AG04449 (cell line): ENCODE data around the gene EPYC.

Experiments used
- CTCF ChIA-PET: fragments of 350-600 bp; formaldehyde crosslinking; extraction: SDS; loops from one replicate; lab custom pipeline; 2021; ENCODE audit warnings: antibody characterized with exemption; lab: Yijun Ruan, JAX
- POLR2A ChIA-PET: fragments of 400-600, 350-600 bp; formaldehyde crosslinking; extraction: SDS; loops from one replicate; lab custom pipeline; 2020; ENCODE audit warnings: antibody characterized with exemption, inconsistent platforms; lab: Yijun Ruan, JAX
- DNase-seq: peaks from one replicate; pipeline ENCODE4 v3.0.0-alpha.2; 2010; ENCODE audit warnings: low read depth, low spot score
- H3K4me3 ChIP-seq: 2 replicates; pipeline ENCODE4 v1.5.1; 2011; ENCODE audit warnings: low read depth, mild to moderate bottlenecking, control low read depth, low read length
- TF ChIP-seq, protein P1 (sequence below): IDR thresholded peaks from one replicate; pipeline ENCODE4 v1.5.1; 2011; ENCODE audit warnings: mild to moderate bottlenecking, moderate library complexity, low read length, control low read depth, inconsistent platforms; ENCODE audit not compliant: insufficient read depth; ENCODE audit errors: missing control alignments

The EPYC gene

DNA sequence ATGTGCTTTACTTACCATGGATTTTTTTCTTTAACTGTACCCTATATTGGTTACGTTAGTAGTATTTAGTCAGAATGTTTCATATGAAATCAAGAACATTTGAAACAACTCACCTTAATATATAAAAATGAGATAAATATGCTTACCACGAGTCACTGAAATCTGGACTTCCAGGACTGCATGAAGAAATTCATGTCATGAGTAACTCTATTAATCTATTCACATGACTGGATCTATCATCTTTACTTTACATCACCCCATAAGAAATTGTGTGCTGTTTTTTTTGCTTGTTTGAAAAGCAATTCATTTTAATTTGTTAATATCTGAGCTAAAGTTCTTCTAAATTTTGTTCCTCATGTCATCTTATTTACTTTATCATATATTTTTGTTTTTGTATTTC is 5.2 kb downstream of the EPYC start:
- TF ChIP-seq, protein P1, sequence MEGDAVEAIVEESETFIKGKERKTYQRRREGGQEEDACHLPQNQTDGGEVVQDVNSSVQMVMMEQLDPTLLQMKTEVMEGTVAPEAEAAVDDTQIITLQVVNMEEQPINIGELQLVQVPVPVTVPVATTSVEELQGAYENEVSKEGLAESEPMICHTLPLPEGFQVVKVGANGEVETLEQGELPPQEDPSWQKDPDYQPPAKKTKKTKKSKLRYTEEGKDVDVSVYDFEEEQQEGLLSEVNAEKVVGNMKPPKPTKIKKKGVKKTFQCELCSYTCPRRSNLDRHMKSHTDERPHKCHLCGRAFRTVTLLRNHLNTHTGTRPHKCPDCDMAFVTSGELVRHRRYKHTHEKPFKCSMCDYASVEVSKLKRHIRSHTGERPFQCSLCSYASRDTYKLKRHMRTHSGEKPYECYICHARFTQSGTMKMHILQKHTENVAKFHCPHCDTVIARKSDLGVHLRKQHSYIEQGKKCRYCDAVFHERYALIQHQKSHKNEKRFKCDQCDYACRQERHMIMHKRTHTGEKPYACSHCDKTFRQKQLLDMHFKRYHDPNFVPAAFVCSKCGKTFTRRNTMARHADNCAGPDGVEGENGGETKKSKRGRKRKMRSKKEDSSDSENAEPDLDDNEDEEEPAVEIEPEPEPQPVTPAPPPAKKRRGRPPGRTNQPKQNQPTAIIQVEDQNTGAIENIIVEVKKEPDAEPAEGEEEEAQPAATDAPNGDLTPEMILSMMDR, result no peak
- H3K4me3 ChIP-seq, result no peak overlapping the region
- ChIA-PET CTCF (no interaction called here), POLR2A (no interaction called here)
- DNase-seq, result no peak

DNA sequence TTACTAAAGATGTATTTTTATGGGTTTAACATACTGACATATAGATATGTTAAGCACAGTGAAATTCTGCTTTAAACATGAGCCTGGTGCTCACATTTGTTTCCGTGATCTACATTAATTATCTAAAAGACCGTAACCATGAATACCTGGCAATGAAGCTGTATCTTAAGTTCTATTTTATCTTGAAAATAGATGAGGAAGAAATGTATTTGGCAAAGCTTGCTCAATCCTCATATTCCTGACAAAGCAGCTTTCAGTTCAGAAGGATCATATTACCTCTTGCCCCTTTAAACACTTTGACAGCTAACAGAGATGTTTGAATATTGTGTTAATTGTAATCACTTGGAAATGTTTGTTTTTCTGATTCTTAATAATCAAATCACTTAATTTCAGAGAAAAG is 9.8 kb downstream of the EPYC start:
- no peak for DNase-seq
- H3K4me3 ChIP-seq, result no peak overlapping the region
- TF ChIP-seq, protein P1, result no peak
- CTCF ChIA-PET, result interaction anchor here (1.0 to 1.4 kb wide), 2 partner anchors 8 to 184 kb away, joined by 3 to 5 read pairs; no protein-coding TSS in a partner anchor
- POLR2A ChIA-PET, result no interaction called here

- CTCF ChIA-PET, result interaction anchor here (1.0 kb wide), 1 partner anchor 120 kb away, joined by 3 read pairs; no protein-coding TSS in a partner anchor
- POLR2A ChIA-PET, result no interaction called here
- TF ChIP-seq, protein P1, result no peak
These were observed 12.8 kb downstream of the EPYC start for GRCh38 chr12:90991952-90992465.

GRCh38 chr12:90990611-90991010 is 14.2 kb downstream of the EPYC start:
- no peak overlapping the region for H3K4me3 ChIP-seq
- ChIA-PET CTCF (interaction anchor here (0.9 to 1.2 kb wide), 2 partner anchors 112 to 364 kb away, joined by 3 to 4 read pairs; no protein-coding TSS in a partner anchor), POLR2A (no interaction called here)
- no peak for DNase-seq
- TF ChIP-seq, protein P1, result no peak

More at GRCh38 chr12:90991952-90992465, 12.8 kb downstream of the EPYC start:
- H3K4me3 ChIP-seq, result no peak overlapping the region
- DNase-seq, result no peak

GRCh38 chr12:90989686-90990111 is 15.1 kb downstream of the EPYC start:
- ChIA-PET POLR2A (no interaction called here), CTCF (interaction anchor here (1.0 to 1.2 kb wide), 2 partner anchors 119 to 365 kb away, joined by 3 to 4 read pairs; no protein-coding TSS in a partner anchor)
- DNase-seq, result no peak
- H3K4me3 ChIP-seq, result no peak overlapping the region
- TF ChIP-seq, protein P1, result no peak

GRCh38 chr12:90987520-90987919 is 17.3 kb downstream of the EPYC start:
- POLR2A ChIA-PET, result no interaction called here
- TF ChIP-seq, protein P1, result no peak
- DNase-seq, result no peak
- H3K4me3 ChIP-seq, result no peak overlapping the region
- CTCF ChIA-PET, result interaction anchor here (0.6 to 2.4 kb wide), 4 partner anchors 8 to 123 kb away, joined by 3 to 13 read pairs (median 6); partner anchors contain the start of gene LUM
